C4-2B (cell line): Measurements from ENCODE around the gene RNF130.

Experiments used
- H3K27ac ChIP-seq: fragments of 450-650 bp; 2 replicates; pipeline ENCODE4 v1.5.1; 2017
- CTCF ChIP-seq: fragments of 450-650 bp; conservative IDR thresholded peaks from 2 replicates; pipeline ENCODE4 v1.5.1; 2017; ENCODE audit warnings: mild to moderate bottlenecking
- ZFX ChIP-seq: fragments of 450-650 bp; IDR thresholded peaks from 2 replicates; pipeline ENCODE4 v1.6.1; 2017

RNF130 gene

GRCh38 chr5:180009581-180009980 lies 62.0 kb downstream of the RNF130 start:
- TF ChIP-seq ZFX: no peak
- TF ChIP-seq CTCF: no peak
- no peak overlapping the region for H3K27ac ChIP-seq

- no peak overlapping the region for H3K27ac ChIP-seq
- TF ChIP-seq ZFX (no peak), CTCF (no peak)
Measured at GRCh38 chr5:180008433-180008832, 63.1 kb downstream of the RNF130 start.

GRCh38 chr5:180007582-180007981 lies 64.0 kb downstream of the RNF130 start:
- H3K27ac ChIP-seq: no peak overlapping the region
- TF ChIP-seq ZFX: no peak
- TF ChIP-seq CTCF: no peak

GRCh38 chr5:180006141-180006540 lies 65.4 kb downstream of the RNF130 start:
- no peak overlapping the region for H3K27ac ChIP-seq
- no peak for TF ChIP-seq CTCF
- no peak for TF ChIP-seq ZFX

GRCh38 chr5:180003127-180003526 lies 68.4 kb downstream of the RNF130 start:
- H3K27ac ChIP-seq: no peak overlapping the region
- no peak for TF ChIP-seq ZFX
- no peak for TF ChIP-seq CTCF

- no peak for TF ChIP-seq ZFX
- no peak for TF ChIP-seq CTCF
Measured at GRCh38 chr5:180001742-180002141, 69.8 kb downstream of the RNF130 start.

GRCh38 chr5:180001136-180001535 lies 70.4 kb downstream of the RNF130 start:
- no peak for TF ChIP-seq ZFX
- TF ChIP-seq CTCF: no peak
- no peak overlapping the region for H3K27ac ChIP-seq

More at GRCh38 chr5:180001742-180002141, 69.8 kb downstream of the RNF130 start:
- H3K27ac ChIP-seq: no peak overlapping the region
